A673 (cell line): ENCODE measurements around the gene KCNAB3.

Experiments
- CTCF ChIP-seq: fragments of 300-800, 200-600 bp; sonication (generic); conservative IDR thresholded peaks from 2 replicates; pipeline ENCODE4 v1.5.1; 2017; ENCODE audit warnings: low read depth, mild to moderate bottlenecking, antibody characterized with exemption, low read length, moderate library complexity, mixed read lengths
- EZH2 ChIP-seq: fragments of 200-600 bp; sonication (generic); IDR thresholded peaks from 2 replicates; pipeline ENCODE4 v1.6.1; 2017; ENCODE audit warnings: borderline replicate concordance, low read depth, mild to moderate bottlenecking, mixed read lengths, antibody characterized with exemption, low read length; ENCODE audit not compliant: poor library complexity, severe bottlenecking

- TF ChIP-seq CTCF = no peak
- TF ChIP-seq EZH2 = no peak
These were observed 47.0 kb downstream of the KCNAB3 start for GRCh38 chr17:7882629-7883028.
